Measurements from ENCODE around the gene JMJD8.

JMJD8 gene, protein sequence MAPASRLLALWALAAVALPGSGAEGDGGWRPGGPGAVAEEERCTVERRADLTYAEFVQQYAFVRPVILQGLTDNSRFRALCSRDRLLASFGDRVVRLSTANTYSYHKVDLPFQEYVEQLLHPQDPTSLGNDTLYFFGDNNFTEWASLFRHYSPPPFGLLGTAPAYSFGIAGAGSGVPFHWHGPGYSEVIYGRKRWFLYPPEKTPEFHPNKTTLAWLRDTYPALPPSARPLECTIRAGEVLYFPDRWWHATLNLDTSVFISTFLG

DNA sequence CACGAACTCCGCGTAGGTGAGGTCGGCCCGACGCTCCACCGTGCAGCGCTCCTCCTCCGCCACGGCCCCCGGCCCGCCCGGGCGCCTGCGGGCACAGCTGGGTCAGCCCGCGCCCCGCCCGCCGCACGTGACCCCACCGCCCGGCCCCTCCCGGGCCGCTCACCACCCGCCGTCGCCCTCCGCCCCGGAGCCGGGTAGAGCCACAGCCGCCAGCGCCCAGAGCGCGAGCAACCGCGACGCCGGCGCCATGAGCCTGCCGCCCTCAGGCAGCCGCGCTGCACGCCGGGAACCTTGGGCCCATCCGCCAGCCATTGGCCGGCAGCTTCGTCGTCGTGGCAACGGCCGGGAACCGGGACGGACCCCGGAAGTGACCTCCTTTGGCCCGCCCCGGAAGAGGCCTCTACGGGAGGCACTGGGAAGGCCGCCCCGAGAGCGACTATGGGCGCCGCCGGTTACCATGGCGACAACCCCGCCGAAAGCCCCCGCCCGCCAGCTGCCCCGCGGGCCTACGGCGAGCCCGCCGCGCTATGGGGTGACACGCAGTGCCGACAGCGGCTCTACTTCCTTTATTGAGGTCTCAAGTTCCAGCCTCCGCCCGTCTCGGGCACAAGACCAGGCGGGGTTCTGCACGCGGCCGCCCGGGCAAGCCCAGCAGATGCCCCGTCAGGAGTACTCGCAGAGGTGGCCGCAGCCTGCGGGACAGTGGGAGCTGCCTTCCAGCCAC lies at the start of gene JMJD8:
Gene JMJD8, minus strand, starts transcription at position 264 of the 724 bp plus-strand sequence. Its CDS starts 15 bp downstream, at position 249.
- peak; percentile 84 for DNase-seq (ENCODE audit: low spot score)

DNA sequence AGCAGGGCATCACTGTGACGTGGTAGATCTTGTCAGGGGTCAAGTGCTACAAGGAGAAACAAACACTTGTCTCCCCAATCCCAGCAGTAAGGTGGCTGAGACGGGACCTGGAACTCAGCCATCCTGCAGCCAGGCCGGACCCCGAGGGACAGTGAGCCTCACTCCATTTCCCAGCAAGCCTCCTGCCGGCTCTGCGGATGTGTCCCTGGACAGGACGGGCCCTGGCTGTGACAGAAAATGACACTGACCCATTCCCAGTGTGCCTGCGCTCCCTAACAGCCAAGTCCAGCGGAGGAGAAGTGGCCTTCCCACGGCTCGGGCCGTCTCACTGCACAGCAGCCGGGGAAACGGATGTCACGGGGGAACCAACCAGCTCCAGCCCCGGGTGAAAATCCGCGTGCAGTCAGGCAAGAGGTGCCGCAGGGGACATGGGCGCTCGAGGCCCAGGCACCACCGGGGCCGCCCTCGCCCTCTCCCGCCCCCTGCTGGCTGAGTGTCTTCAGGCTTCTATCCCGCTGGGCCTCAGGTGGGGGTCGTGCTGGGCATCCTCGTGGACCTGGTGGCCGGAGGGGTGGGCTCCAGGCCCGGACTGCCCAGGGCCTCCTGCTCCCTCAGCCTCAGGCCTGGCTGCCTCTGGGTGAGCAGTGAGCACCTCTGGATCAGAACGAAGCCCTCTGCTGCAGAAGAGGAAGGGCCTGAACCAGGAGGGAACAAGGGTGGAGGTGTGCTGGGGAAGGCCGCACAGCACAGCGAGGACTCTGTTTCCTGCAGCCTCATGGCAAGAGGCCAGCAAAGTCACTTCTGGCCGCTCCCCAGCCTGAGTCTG lies 49.5 kb upstream of the JMJD8 start:
- no peak for DNase-seq (ENCODE audit: low spot score)

DNA sequence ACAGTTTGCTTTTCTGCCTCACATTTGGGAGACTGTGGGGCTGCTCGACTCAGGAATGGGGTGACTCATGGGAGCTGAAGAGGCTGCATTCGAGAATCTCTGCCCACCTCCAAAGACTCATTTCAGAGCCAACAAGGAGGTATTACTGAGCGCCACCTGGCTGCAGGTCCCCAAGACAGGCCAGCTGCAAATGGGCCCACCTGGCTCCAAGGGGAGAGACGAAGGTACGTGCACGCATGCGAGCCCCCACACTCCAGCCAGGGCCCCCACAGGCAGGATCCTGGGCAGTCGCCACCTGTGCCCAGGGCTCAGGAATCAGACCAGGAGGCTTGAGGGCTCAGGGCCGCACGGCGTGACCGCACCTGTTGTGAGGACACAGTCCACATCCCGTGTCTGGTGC lies 48.8 kb upstream of the JMJD8 start:
- no peak for DNase-seq (ENCODE audit: low spot score)

DNA sequence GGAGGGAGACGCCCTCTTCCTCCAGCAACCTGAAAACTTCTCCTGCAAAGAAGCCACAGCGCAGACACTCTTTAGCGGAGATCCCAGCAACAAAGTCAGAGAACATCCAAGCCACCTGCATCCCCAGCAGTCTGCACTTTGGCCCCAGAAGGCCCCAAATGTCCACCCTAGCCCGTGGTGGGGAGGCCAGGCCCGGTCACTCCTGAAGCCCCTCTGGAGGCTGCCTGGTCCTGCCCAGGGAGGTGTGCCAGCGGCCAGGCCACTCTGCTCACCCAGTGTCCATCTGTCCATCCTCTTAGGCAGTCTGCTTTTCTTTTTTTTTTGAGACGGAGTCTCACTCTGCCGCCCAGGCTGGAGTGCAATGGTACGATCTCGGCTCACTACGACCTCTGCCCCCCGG lies 48.2 kb upstream of the JMJD8 start:
- no peak for DNase-seq (ENCODE audit: low spot score)

DNA sequence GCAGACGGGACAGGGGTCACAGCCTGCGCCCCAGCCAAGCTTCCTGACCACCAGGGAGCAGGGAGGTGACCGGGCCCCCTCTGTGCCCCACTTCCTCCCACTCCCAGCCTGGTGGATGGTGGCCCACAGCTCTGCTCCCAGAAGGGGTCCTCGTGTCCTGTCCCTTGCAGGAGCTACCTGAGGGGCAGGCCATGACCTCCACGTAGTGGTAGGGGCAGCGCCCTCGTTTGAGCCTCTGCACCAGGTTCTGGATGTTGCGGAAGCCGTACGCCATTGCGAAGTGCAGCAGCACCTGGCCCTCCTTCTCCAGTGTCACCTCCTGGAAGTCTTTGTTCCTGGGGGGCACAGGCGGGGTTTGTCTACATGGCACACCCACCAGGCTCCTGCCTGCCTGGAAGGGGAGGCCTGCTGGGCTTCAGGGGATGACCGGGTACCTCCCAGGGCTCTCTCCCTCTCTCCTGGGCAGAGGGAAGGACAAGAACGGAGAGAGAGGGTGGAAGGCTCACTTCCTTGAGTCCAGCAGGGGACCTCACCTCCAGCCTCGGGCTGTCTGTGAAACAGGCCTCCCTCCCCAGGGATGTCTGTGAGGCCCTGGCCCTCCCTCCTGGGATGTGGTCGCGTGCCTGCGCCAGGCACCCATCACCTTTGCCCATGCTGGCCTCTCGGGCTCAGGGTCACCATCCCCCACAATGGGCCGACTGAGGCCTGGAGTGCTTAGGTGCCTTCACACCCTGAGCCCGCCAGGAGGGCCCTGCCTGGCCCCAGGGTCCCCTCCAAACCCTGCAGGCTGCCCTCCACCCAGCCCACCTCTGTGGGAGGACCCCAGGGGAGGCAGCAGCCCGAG lies 46.8 kb upstream of the JMJD8 start:
- DNase-seq (ENCODE audit: low spot score), result no peak

DNA sequence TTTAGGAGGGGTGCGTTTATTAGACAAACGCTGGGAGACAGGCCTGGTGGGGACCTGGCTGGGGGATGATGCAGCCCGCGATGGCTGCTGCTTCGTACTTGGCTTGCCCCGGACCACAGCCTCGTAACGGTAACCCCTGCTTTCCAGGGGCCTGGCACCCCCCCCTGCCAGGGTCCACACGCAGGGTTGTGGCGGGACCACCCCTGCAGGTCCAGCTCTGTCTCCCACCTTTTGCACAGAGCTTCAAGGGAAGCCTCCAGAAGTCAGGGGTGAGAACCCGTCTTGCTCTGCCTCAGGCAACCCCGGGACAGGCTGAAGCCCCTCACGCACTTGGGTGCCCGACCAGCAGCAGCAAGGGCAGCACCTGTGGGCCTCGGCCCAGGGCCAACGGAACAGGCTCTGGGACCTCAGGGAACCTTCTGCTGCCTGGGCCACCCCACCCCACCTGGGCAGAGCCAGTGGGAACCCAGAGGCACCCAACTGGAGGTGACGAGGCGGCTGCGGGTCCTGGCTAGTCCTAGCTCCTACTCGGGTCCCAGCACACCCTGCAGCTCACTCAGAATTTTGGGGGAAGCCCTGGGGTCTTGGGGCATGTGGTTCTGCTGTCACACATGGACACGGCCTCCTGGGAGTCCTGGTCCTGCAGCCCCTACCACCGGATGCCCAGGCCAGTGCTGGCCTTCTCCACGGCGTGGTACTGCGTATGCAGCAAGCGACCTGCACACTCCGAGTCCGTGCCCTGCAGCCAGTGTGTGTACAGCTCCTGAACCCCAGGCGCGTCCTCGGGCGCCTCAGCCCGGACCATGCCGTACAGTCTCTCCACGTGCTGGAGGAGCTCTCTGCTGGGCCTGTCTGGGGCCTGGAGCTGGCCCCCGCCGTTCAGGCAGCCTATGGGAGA lies 45.9 kb upstream of the JMJD8 start:
- DNase-seq (ENCODE audit: low spot score), result no peak

DNA sequence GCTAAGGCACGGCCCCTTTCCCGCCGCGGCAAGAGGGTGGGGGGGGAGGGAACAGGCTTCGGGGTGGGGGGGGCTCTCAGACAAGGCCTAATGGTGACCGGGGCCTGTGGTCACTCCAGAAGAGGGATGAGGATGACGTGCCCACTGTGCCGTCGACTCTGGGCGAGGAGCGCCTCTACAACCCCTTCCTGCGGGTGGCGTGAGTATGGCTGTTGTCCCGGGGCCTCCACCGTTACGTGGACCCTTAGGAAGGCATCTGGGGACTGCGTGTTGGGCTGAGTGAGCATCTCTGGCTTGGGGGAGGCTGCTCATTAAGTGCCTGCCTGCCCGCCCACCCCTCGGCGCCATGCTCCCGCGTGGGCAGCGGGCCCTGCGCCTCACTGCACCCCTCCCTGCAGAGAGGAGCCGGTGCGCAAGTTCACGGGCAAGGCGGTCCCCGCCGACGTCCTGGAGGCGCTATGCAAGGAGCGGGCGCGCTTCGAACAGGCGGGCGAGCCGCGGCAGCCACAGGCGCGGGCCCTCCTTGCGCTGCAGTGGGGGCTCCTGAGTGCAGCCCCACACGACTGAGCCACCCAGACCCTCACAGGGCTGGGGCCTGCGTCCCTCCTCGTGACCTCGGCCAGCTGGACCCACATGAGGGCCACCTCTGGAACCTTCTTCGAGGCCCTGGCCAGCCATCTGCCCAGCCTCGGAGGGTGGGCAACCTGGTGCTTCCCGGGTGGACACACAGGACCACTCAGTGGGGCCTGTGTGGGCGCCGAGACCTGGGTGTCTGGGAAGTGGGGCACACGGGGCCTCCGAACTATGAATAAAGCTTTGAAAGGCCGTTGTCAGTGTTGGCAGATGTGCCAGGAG lies 45.0 kb upstream of the JMJD8 start:
- no peak for DNase-seq (ENCODE audit: low spot score)

DNA sequence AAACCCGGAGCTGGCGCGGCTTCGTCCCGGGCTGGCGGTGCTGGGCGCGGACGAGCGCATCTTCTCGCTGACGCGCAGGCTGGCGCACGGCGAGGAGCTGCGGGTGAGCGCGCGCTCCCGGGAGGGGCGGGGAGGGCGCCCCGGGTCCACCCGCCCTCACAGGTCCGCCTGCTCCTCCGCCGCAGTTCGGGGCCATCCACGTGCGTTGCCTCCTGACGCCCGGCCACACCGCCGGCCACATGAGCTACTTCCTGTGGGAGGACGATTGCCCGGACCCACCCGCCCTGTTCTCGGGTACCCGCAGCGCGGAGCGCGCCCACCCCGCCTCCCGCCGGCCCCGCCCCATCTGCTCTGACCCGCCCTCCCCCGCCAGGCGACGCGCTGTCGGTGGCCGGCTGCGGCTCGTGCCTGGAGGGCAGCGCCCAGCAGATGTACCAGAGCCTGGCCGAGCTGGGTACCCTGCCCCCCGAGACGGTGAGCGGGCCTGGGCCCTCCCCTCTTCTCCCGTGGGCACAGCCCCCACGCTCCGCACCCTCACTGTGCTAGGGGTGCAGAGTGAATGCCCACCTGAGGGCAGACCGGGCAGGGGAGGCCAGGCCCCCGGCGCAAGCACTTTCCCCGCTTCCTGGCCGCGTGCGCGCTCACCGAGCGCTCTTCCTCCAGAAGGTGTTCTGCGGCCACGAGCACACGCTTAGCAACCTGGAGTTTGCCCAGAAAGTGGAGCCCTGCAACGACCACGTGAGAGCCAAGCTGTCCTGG lies 44.2 kb upstream of the JMJD8 start:
- DNase-seq (ENCODE audit: low spot score), result peak; percentile 75

DNA sequence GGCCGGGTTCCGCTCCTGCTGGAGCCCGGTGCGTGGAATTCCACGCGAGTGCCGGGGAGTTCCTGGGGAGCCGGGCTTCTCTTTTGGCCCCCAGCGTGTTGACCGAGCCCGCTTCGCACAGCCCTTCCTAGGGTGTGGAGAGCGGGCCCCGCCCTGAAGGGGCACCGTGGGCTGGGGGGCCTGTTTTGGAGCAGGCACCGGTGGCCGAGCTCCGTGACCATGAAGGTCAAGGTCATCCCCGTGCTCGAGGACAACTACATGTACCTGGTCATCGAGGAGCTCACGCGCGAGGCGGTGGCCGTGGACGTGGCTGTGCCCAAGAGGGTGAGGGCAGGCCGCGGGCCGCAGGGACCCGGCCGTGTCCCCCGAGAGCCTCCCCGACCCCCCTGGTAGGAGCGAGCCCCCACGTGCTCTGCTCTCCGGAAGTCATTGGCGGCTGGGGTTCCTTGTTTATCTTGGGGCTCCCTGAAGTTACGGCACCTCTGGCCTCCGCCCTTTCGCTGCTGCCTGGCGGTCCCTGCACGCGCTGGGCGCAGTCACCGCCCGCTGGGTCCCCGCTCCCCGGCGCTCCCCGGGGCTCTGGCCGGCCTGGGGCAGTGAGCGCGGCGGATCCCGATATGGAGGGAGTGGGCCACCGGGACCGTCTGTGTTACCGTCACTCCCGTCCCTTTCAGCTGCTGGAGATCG lies 43.3 kb upstream of the JMJD8 start:
- DNase-seq (ENCODE audit: low spot score), result no peak

DNA sequence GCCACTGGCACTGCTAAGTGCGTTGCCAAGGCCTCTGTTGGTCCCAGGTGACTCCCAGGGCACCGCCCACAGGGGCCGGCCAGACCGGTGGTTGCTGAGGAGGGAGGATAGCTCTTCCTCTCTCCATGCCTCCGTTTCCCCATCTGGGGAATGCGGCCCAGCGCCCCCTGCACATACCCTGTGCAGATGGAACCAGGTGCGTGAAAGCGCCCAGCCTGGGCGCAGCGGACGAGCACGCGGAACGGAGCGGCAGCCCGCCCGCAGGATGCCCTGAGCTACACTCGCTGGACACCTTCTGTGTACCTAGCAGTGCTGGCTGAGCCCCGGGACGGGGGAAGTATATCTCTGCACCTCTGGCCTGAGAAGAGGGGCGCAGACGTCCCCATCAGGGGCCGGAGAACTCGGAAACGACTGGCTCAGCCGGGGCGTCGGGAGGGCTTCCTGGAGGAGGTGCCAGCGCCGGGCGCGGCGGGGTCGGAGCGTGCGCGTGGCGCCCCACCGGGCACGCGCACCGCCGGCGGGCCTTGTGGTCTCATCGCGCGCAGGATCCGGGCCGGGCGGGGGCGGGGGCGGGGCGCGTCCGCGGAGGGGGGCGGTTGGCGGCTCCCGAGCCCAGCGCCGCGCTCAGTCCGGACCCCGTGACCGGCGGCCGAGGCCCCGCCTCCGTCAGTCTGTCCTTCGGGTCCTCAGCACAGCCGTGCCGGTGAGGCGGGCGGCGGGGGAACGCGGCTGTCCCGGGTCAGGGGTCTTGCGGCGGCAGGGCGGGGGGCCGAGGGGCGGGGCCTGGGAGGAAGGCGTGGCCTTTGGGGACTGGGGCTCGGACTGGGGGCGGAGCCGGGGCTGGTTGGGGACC lies 42.5 kb upstream of the JMJD8 start, which contains the start of the genes CCDC78 and HAGHL:
Gene CCDC78, minus strand, starts transcription at position 6 of the 853 bp plus-strand sequence. CDS start 76 bp downstream, outside the sequence.
Gene HAGHL, plus strand, starts transcription at position 669 of the 853 bp plus-strand sequence. CDS start 404 bp downstream, outside the sequence.
- DNase-seq (ENCODE audit: low spot score), result peak; percentile 60

DNA sequence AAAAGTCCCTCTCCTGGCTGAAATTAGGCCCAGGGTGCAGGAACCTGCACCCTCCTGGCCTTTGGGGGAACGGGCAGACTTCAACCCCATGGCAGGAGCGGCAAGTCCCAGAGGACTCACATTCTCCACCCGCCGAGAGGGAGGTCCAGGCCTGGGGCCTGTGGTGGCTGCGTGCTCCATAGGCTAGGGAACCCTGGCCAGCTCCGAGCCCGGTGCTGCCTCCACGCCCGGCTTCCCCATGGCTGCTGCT lies 42.0 kb upstream of the JMJD8 start:
- DNase-seq (ENCODE audit: low spot score), result peak; percentile 56

DNA sequence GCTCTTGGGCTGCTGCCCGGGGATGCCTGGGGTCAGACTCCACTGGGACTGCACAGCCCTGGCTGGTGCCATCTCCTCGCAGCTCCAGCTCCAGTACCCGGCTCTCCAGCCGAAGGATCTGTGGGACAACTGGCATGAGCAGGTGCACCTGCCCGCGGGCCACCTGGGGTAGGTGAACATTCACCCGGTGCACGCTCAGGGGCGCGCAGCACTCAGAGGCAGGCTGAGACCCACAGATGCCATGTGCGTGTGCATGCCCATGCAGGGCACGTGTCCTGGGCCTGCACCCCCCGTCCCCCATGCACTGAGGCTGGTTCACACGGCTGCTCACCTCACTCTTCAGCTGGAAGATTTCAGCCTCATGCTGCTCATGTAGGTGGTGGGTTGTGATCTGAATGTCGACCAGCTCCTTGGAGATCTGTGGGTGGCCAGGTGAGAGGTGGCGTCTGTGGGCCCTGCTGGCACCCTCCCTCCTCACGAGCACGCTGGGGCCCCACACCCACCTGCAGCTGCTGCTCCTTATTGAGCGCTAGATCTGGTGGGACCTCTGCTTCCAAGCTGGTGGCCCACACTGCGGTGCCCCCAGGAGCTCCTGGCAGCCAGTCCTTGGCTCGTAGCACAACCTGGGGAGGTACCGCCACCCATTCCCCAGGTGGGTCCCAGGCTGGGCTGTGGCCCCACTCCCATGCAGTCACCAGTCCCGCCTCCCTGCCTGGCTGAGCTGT lies 41.5 kb upstream of the JMJD8 start:
- DNase-seq (ENCODE audit: low spot score), result no peak

DNA sequence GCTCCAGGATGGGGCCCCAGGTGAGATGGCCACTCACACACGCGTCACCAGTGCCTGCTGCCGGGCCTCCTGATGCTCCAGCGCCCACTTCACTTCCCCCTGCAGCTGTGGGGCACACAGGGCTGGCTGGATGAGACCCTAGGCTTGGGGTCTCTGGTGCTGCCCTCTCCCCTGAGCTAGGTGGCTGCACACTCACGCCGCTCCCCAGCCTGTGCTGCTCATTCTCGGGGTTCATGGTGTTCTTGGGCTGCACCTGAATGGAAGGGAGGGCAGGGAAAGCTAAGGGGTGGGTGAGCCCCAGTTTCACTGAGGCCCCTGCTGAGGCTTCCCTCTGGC lies 40.9 kb upstream of the JMJD8 start:
- DNase-seq (ENCODE audit: low spot score), result no peak

DNA sequence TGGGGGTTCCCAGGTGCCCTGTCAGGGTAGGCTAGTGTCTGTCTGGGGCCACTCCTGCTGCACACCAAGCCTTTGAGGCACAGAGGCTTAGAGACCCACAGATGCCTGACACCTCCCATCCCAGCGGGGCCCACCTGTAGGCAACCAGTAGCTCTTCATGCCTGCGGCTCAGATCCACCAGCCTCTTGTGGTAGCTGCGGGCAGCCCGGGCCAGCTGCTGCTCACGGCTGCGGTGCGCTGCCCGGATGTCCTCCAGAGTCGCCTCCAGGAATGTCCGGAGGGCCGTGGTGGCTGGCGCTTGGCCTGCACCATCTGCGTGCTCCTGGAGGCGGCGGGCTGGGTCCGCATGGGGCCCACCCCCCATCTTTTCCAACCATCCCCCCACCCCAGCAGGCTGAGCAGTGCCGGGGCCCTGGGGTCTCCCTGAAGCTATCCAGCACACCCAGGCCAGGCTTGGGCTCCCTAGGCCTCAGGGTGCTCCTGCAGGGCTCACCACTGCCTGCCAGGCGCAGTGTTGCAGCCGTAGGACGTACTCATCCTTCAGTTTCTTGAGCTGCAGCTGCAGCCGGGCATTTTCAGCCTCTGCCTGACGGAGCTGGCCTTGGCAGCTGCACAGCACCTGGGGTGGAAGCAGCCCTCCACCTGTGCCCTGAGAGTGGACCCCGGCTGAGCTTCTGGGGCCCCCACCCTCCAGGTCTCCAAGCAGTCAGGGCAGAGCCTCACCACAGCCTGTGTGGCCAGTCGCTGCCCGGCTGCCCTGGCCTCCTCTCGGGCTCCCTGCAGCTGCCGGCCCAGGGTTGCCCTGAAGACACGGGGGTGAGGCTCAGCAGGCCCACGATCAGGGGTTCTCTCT lies 40.3 kb upstream of the JMJD8 start:
- peak; percentile 62 for DNase-seq (ENCODE audit: low spot score)

DNA sequence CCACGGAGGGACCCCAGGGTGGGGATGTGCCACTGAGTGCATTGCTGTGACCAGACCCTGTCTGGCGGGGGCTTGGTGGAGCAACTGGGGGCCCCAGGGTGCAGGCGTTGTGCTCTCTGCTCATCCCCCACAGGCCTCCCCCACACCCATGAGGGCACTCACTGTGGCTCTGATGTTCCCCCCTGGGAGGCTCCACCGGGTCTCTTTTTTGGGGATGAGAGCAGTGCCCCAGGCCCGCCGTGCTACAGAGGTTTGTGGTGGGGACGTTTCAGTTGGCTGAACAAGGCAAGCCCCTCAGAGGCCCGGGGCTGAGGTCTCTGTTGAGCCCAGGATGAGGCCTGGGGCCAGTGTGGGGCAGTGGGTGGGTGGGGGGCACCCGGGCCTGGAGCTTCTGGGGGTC lies 39.6 kb upstream of the JMJD8 start:
- DNase-seq (ENCODE audit: low spot score), result no peak

Data from cerebellar cortex (tissue), 1 donor.